SK-N-SH treated with all-trans-retinoic acid at 6 μM for 48 hours (cell line): ENCODE data around the gene APOL6.

ENCODE experiments used
- ATAC-seq: fragments of 200-7000 bp; cut with Tn5 transposase; 3 replicates; pipeline ENCODE4 v1.9.1; 2020; ENCODE audit warnings: mild to moderate bottlenecking, moderate library complexity
- ARNTL ChIP-seq: fragments of 450-650 bp; formaldehyde crosslinking; IDR thresholded peaks from 2 replicates; pipeline ENCODE4 v1.5.0; 2020; ENCODE audit warnings: low read depth, mild to moderate bottlenecking, moderate library complexity, borderline replicate concordance
- BACH2 ChIP-seq: fragments of 250-450 bp; sonication (Bioruptor Pico); IDR thresholded peaks from 2 replicates; pipeline ENCODE4 v1.9.0; 2021; ENCODE audit warnings: mild to moderate bottlenecking, borderline replicate concordance
- CREB5 ChIP-seq: fragments of 250-450 bp; sonication (Bioruptor Pico); IDR thresholded peaks from 2 replicates; pipeline ENCODE4 v1.5.1; 2020; ENCODE audit warnings: low read depth, mild to moderate bottlenecking, moderate library complexity
- CSDC2 ChIP-seq: fragments of 250-450 bp; sonication (Bioruptor Pico); IDR thresholded peaks from 2 replicates; pipeline ENCODE4 v1.5.0; 2020; ENCODE audit warnings: mild to moderate bottlenecking, moderate library complexity
- CSRNP3 ChIP-seq: fragments of 250-450 bp; sonication (Bioruptor Pico); IDR thresholded peaks from 2 replicates; pipeline ENCODE4 v1.5.1; 2021; ENCODE audit warnings: mild to moderate bottlenecking, moderate library complexity
- ESRRG ChIP-seq: fragments of 250-450 bp; sonication (Bioruptor Pico); IDR thresholded peaks from 2 replicates; pipeline ENCODE4 v1.6.1; 2021; ENCODE audit warnings: mild to moderate bottlenecking
- GLIS3 ChIP-seq: fragments of 250-450 bp; sonication (Bioruptor Pico); IDR thresholded peaks from 2 replicates; pipeline ENCODE4 v1.5.0; 2020; ENCODE audit warnings: mild to moderate bottlenecking, moderate library complexity
- ISL1 ChIP-seq: fragments of 250-450 bp; sonication (Bioruptor Pico); IDR thresholded peaks from 2 replicates; pipeline ENCODE4 v2.1.2; 2022; ENCODE audit warnings: mild to moderate bottlenecking, moderate library complexity
- OSR1 ChIP-seq: fragments of 250-450 bp; sonication (Bioruptor Pico); IDR thresholded peaks from 2 replicates; pipeline ENCODE4 v1.8.0; 2022; ENCODE audit warnings: moderate library complexity, mild to moderate bottlenecking, inconsistent platforms
- PATZ1 ChIP-seq: fragments of 250-450 bp; sonication (Bioruptor Pico); IDR thresholded peaks from 2 replicates; pipeline ENCODE4 v1.8.0; 2020; ENCODE audit warnings: mild to moderate bottlenecking, moderate library complexity, borderline replicate concordance
- POU6F1 ChIP-seq: fragments of 250-450 bp; sonication (Bioruptor Pico); IDR thresholded peaks from 2 replicates; pipeline ENCODE4 v1.8.0; 2021; ENCODE audit warnings: low read depth, mild to moderate bottlenecking, moderate library complexity, borderline replicate concordance
- PPARA ChIP-seq: fragments of 250-450 bp; sonication (Bioruptor Pico); IDR thresholded peaks from 2 replicates; pipeline ENCODE4 v1.5.0; 2020; ENCODE audit warnings: mild to moderate bottlenecking, borderline replicate concordance
- RARB ChIP-seq: fragments of 250-450 bp; sonication (Bioruptor Pico); IDR thresholded peaks from 2 replicates; pipeline ENCODE4 v1.8.0; 2021; ENCODE audit warnings: mild to moderate bottlenecking, moderate library complexity
- SNAI2 ChIP-seq: fragments of 250-450 bp; sonication (Bioruptor Pico); IDR thresholded peaks from 2 replicates; pipeline ENCODE4 v1.5.0; 2020; ENCODE audit warnings: mild to moderate bottlenecking, moderate library complexity
- TCF4 ChIP-seq: fragments of 250-450 bp; sonication (Bioruptor Pico); IDR thresholded peaks from 2 replicates; pipeline ENCODE4 v1.8.0; 2021; ENCODE audit warnings: mild to moderate bottlenecking, moderate library complexity, borderline replicate concordance
- TOX ChIP-seq: fragments of 250-450 bp; sonication (Bioruptor Pico); IDR thresholded peaks from 2 replicates; pipeline ENCODE4 v1.8.0; 2021; ENCODE audit warnings: mild to moderate bottlenecking, moderate library complexity, borderline replicate concordance
- TSHZ2 ChIP-seq: fragments of 250-450 bp; sonication (Bioruptor Pico); IDR thresholded peaks from 2 replicates; pipeline ENCODE4 v1.5.0; 2020; ENCODE audit warnings: mild to moderate bottlenecking, moderate library complexity
- ZC3H10 ChIP-seq: fragments of 250-450 bp; sonication (Bioruptor Pico); IDR thresholded peaks from 2 replicates; pipeline ENCODE4 v1.5.1; 2021; ENCODE audit warnings: mild to moderate bottlenecking, moderate library complexity
- ZFP3 ChIP-seq: fragments of 250-450 bp; sonication (Bioruptor Pico); IDR thresholded peaks from 2 replicates; pipeline ENCODE4 v1.5.0; 2020; ENCODE audit warnings: mild to moderate bottlenecking, moderate library complexity
- ZFP30 ChIP-seq: fragments of 450-650 bp; formaldehyde crosslinking; IDR thresholded peaks from 2 replicates; pipeline ENCODE4 v1.5.0; 2022; ENCODE audit warnings: mild to moderate bottlenecking, moderate library complexity
- ZNF565 ChIP-seq: fragments of 450-650 bp; formaldehyde crosslinking; conservative IDR thresholded peaks from 2 replicates; pipeline ENCODE4 v1.5.0; 2020; ENCODE audit warnings: low read depth, mild to moderate bottlenecking, moderate library complexity
- ZNF70 ChIP-seq: fragments of 450-650 bp; formaldehyde crosslinking; IDR thresholded peaks from 2 replicates; pipeline ENCODE4 v1.5.0; 2020; ENCODE audit warnings: mild to moderate bottlenecking, moderate library complexity
- ZNF8 ChIP-seq: fragments of 450-650 bp; formaldehyde crosslinking; IDR thresholded peaks from 2 replicates; pipeline ENCODE4 v1.5.0; 2020; ENCODE audit warnings: mild to moderate bottlenecking, moderate library complexity

The APOL6 gene

GRCh38 chr22:35643991-35644390 is 4.3 kb upstream of the APOL6 start:
- TF ChIP-seq SNAI2 (CRISPR knock-in tag) (no peak), PATZ1 (CRISPR knock-in tag) (no peak), CREB5 (CRISPR knock-in tag) (no peak), ZNF8 (CRISPR knock-in tag) (no peak), BACH2 (CRISPR knock-in tag) (no peak), CSDC2 (no peak), PPARA (CRISPR knock-in tag) (no peak), CSRNP3 (CRISPR knock-in tag) (no peak), ZC3H10 (no peak), ESRRG (CRISPR knock-in tag) (no peak), OSR1 (CRISPR knock-in tag) (no peak), POU6F1 (CRISPR knock-in tag) (no peak), TCF4 (CRISPR knock-in tag) (no peak), GLIS3 (no peak), ZNF565 (CRISPR knock-in tag) (no peak), ZNF70 (no peak), ARNTL (CRISPR knock-in tag) (no peak), ZFP30 (CRISPR knock-in tag) (no peak), TOX (no peak)
- no peak for ATAC-seq

- TF ChIP-seq OSR1 (CRISPR knock-in tag) = no peak
- TF ChIP-seq TSHZ2 (CRISPR knock-in tag) = no peak
- TF ChIP-seq CREB5 (CRISPR knock-in tag) = no peak
- no peak for TF ChIP-seq TOX
- TF ChIP-seq RARB = no peak
- TF ChIP-seq ZNF8 (CRISPR knock-in tag) = no peak
- no peak for TF ChIP-seq PATZ1 (CRISPR knock-in tag)
- TF ChIP-seq ZNF70 = no peak
- TF ChIP-seq CSDC2 = no peak
- no peak for TF ChIP-seq ZFP3
- no peak for TF ChIP-seq ZFP30 (CRISPR knock-in tag)
- no peak for TF ChIP-seq CSRNP3 (CRISPR knock-in tag)
- no peak for TF ChIP-seq ISL1 (CRISPR knock-in tag)
- TF ChIP-seq ARNTL (CRISPR knock-in tag) = no peak
- no peak for TF ChIP-seq ZNF565 (CRISPR knock-in tag)
- no peak for TF ChIP-seq PPARA (CRISPR knock-in tag)
- TF ChIP-seq ZC3H10 = no peak
- ATAC-seq = no peak
Measured at GRCh38 chr22:35645646-35646045, 2.6 kb upstream of the APOL6 start.
